Panc1 (cell line): ENCODE measurements around the gene PTGIS. TPM values are rescaled to one million over a fixed set of nuclear protein-coding genes. Genes with fewer than 3 reads are reported as not detected.

Experiments
- ATAC-seq: fragments of 200-7000 bp; cut with Tn5 transposase; 2 replicates; pipeline ENCODE4 v1.9.1; 2020; ENCODE audit warnings: mild to moderate bottlenecking, moderate library complexity
- BruUV-seq: library from RNA; stranded (reverse); fragments of 400-500 nt; replicated peaks from 2 replicates; lab custom pipeline; 2021; lab: Mats Ljungman, UMichigan
- CTCF ChIA-PET: fragments of 300-600 bp; sonication (Branson Sonifier 250); formaldehyde crosslinking; loops from one replicate; lab custom pipeline; 2022; ENCODE audit warnings: antibody characterized with exemption; lab: Charles Lee
- POLR2A ChIA-PET: fragments of 300-600 bp; sonication (Branson Sonifier 250); formaldehyde crosslinking; loops from one replicate; lab custom pipeline; 2022; ENCODE audit warnings: antibody characterized with exemption; lab: Charles Lee
- DNase-seq: peaks from one replicate; pipeline ENCODE4 v3.0.0-alpha.2; 2010; ENCODE audit warnings: low read depth, low spot score
- H3K27ac ChIP-seq: 2 replicates; pipeline ENCODE4 v1.5.1; 2011; ENCODE audit warnings: mild to moderate bottlenecking, low read length, inconsistent platforms
- H3K27me3 ChIP-seq: fragments of 200-500 bp; sonication (Bioruptor generic); 2 replicates; pipeline ENCODE4 v1.6.0; 2014; ENCODE audit warnings: low read length, inconsistent platforms; ENCODE audit not compliant: control insufficient read depth, insufficient read depth
- H3K36me3 ChIP-seq: fragments of 200-500 bp; sonication (Bioruptor generic); 2 replicates; pipeline ENCODE4 v1.5.1; 2014; ENCODE audit warnings: inconsistent platforms, mild to moderate bottlenecking, low read length, moderate library complexity; ENCODE audit not compliant: control insufficient read depth, insufficient read depth
- H3K4me1 ChIP-seq: 2 replicates; pipeline ENCODE4 v1.5.1; 2011; ENCODE audit warnings: inconsistent platforms, mild to moderate bottlenecking, low read length, moderate library complexity; ENCODE audit not compliant: control insufficient read depth, insufficient read depth
- H3K4me3 ChIP-seq, 2 experiments: 2 replicates each; pipeline ENCODE4 v1.5.1; 2011 to 2012; ENCODE audit warnings: low read depth in 2 of 2, low read length in 2 of 2, mild to moderate bottlenecking in 2 of 2, inconsistent platforms in 1 of 2, moderate library complexity in 1 of 2
- H3K9me3 ChIP-seq: fragments of 200-500 bp; sonication (Bioruptor generic); 2 replicates; pipeline ENCODE4 v1.5.1; 2014; ENCODE audit warnings: low read depth, mild to moderate bottlenecking, inconsistent platforms, low read length, moderate library complexity; ENCODE audit not compliant: control insufficient read depth, insufficient read depth
- POLR2AphosphoS5 ChIP-seq: IDR thresholded peaks from 2 replicates; pipeline ENCODE4 v1.6.1; 2012; ENCODE audit warnings: mild to moderate bottlenecking, low read depth, low read length, moderate library complexity
- SIN3A ChIP-seq: IDR thresholded peaks from 2 replicates; pipeline ENCODE4 v1.6.1; 2012; ENCODE audit warnings: low read depth, mild to moderate bottlenecking, low read length, moderate library complexity, borderline replicate concordance; ENCODE audit not compliant: insufficient read depth
- TCF7L2 ChIP-seq: IDR thresholded peaks from 2 replicates; pipeline ENCODE4 v1.6.1; 2011; ENCODE audit warnings: mild to moderate bottlenecking, low read depth, low read length, inconsistent platforms
- in situ Hi-C: cut with HindIII; loops from 2 replicates; pipeline ENCODE4 v1.10.0; 2016; ENCODE audit warnings: low sequenced_read_pairs, low pct_unique_long_range_greater_than_20kb
- intact Hi-C: fragments of 100-400 bp; cut with micrococcal nuclease; formaldehyde crosslinking; loops from one replicate; pipeline ENCODE4 v1.10.0; 2022; ENCODE audit not compliant: unreplicated experiment
- total RNA-seq: library from RNA; stranded (reverse); gene quantifications from one replicate; pipeline ENCODE4 v1.2.1, GENCODE V29; 2021; ENCODE audit not compliant: unreplicated experiment
- TF ChIP-seq, protein P1 (sequence below): fragments of 450-650 bp; IDR thresholded peaks from 2 replicates; pipeline ENCODE4 v1.5.1; 2017; ENCODE audit warnings: mild to moderate bottlenecking
- TF ChIP-seq, protein P2 (sequence below), 2 experiments: IDR thresholded peaks; 2 replicates each; pipeline ENCODE4 v1.6.1; 2011 to 2012; ENCODE audit warnings: low read depth in 2 of 2, control low read depth in 1 of 2, low read length in 1 of 2, mild to moderate bottlenecking in 1 of 2, moderate library complexity in 1 of 2; ENCODE audit not compliant: insufficient read depth in 1 of 2

The PTGIS gene
- total RNA-seq, 1 experiment from 2014 or later: 4.4 TPM

DNA sequence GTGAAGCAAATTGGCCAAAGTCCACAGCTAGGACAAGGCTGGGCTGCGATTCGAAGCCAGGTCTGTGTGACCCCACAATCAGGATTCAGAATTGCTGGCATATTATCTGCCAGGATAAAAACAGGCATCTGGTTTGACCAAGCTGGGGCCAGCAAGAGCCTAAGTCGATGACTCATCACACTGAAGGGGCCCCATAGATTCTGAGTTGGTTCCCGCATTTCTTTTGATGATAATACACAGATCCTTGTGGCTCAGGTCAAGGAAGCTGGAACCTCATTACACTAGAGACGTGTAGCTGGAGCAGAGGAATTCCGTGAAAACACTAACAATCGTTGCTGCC is 92.0 kb downstream of the PTGIS start:
- H3K9me3 ChIP-seq: no peaks in the 10 kb centered on the region
- in situ Hi-C loops (no loop called here), intact Hi-C loops (no loop called here)
- no peaks in the 10 kb centered on the region for H3K27me3 ChIP-seq
- peaks cover 11% of the 10 kb centered on the region; the same call in 1 of the 2 replicates for H3K4me1 ChIP-seq
- H3K36me3 ChIP-seq: no peaks in the 10 kb centered on the region
- ChIA-PET CTCF (interaction anchor here (1.1 kb wide), 1 partner anchor 8 kb away, joined by 3 read pairs; no protein-coding TSS in a partner anchor), POLR2A (no interaction called here)
- H3K4me3 ChIP-seq: no peak overlapping the region
- TF ChIP-seq SIN3A (no peak), TCF7L2 (no peak), POLR2AphosphoS5 (no peak)
- TF ChIP-seq, protein P1, sequence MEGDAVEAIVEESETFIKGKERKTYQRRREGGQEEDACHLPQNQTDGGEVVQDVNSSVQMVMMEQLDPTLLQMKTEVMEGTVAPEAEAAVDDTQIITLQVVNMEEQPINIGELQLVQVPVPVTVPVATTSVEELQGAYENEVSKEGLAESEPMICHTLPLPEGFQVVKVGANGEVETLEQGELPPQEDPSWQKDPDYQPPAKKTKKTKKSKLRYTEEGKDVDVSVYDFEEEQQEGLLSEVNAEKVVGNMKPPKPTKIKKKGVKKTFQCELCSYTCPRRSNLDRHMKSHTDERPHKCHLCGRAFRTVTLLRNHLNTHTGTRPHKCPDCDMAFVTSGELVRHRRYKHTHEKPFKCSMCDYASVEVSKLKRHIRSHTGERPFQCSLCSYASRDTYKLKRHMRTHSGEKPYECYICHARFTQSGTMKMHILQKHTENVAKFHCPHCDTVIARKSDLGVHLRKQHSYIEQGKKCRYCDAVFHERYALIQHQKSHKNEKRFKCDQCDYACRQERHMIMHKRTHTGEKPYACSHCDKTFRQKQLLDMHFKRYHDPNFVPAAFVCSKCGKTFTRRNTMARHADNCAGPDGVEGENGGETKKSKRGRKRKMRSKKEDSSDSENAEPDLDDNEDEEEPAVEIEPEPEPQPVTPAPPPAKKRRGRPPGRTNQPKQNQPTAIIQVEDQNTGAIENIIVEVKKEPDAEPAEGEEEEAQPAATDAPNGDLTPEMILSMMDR: no peak
- TF ChIP-seq, protein P2, sequence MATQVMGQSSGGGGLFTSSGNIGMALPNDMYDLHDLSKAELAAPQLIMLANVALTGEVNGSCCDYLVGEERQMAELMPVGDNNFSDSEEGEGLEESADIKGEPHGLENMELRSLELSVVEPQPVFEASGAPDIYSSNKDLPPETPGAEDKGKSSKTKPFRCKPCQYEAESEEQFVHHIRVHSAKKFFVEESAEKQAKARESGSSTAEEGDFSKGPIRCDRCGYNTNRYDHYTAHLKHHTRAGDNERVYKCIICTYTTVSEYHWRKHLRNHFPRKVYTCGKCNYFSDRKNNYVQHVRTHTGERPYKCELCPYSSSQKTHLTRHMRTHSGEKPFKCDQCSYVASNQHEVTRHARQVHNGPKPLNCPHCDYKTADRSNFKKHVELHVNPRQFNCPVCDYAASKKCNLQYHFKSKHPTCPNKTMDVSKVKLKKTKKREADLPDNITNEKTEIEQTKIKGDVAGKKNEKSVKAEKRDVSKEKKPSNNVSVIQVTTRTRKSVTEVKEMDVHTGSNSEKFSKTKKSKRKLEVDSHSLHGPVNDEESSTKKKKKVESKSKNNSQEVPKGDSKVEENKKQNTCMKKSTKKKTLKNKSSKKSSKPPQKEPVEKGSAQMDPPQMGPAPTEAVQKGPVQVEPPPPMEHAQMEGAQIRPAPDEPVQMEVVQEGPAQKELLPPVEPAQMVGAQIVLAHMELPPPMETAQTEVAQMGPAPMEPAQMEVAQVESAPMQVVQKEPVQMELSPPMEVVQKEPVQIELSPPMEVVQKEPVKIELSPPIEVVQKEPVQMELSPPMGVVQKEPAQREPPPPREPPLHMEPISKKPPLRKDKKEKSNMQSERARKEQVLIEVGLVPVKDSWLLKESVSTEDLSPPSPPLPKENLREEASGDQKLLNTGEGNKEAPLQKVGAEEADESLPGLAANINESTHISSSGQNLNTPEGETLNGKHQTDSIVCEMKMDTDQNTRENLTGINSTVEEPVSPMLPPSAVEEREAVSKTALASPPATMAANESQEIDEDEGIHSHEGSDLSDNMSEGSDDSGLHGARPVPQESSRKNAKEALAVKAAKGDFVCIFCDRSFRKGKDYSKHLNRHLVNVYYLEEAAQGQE (IDR thresholded peaks at IDR 0.05; ENCODE audit: insufficient read depth in 1 of 2, low read depth in 2 of 2, low read length in 1 of 2): no peak
- no peak overlapping the region for H3K27ac ChIP-seq
- BruUV-seq: no TSS peak
- DNase-seq: no peak
- no peak for ATAC-seq

DNA sequence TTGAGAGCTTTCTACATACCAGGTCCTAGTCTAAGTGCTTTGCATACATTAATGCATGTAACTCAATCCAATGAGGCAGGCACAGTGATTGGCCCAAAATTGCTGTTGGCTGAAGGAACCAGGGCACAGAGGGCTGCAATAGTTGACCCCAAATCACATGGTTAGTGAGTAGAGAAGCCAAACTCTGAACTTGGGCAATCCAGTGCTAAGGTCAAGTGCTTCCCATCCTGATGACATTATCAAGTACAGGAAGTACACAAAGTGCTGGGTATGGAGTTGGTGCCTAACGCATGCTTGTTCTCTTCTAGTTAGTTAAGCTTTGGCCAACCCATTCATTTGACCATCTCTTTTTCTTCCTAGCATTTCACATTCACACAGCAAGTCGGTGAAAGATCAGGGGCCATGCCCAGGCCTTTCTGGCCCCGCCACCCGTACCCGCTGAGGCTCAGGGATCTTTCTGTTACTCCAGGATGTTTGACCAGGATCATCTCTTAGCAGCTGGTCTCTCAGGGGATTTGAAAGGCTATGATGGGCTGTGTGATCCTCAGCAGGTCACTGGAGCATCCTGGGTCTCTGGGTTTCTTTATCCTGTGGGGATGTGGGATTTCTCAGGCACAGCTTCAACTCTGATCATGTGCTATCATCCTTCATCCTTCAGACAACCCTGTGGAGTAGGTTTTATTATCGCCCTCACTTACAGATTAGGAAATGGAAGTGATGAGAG is 92.5 kb downstream of the PTGIS start:
- no peaks in the 10 kb centered on the region for H3K9me3 ChIP-seq
- H3K4me1 ChIP-seq: peaks cover 8% of the 10 kb centered on the region; the same call in 1 of the 2 replicates
- no peak overlapping the region for H3K4me3 ChIP-seq
- no TSS peak for BruUV-seq
- no peaks in the 10 kb centered on the region for H3K27me3 ChIP-seq
- ATAC-seq (no peak), DNase-seq (no peak)
- intact Hi-C loops: no loop called here
- TF ChIP-seq POLR2AphosphoS5 (no peak), TCF7L2 (no peak), SIN3A (no peak)
- TF ChIP-seq, protein P1: no peak
- TF ChIP-seq, protein P2 (IDR thresholded peaks at IDR 0.05; ENCODE audit: insufficient read depth in 1 of 2, low read depth in 2 of 2, low read length in 1 of 2): no peak
- POLR2A ChIA-PET: no interaction called here
- H3K27ac ChIP-seq: no peak overlapping the region
- H3K36me3 ChIP-seq: no peaks in the 10 kb centered on the region
- in situ Hi-C loops: no loop called here
- CTCF ChIA-PET: interaction anchor here (1.1 kb wide), 1 partner anchor 9 kb away, joined by 3 read pairs; no protein-coding TSS in a partner anchor
